Retinal pigment epithelial cell (primary cell): ENCODE data around the gene KIAA0513.

ENCODE experiments used
- DNase-seq: peaks from one replicate; pipeline ENCODE4 v3.0.0-alpha.2; 2010; ENCODE audit warnings: low read depth
- H3K4me3 ChIP-seq: 2 replicates; pipeline ENCODE4 v1.5.1; 2011; ENCODE audit warnings: mild to moderate bottlenecking, low read length, control low read depth, moderate library complexity
- TF ChIP-seq, protein P1 (sequence below): conservative IDR thresholded peaks from 2 replicates; pipeline ENCODE4 v1.5.1; 2011; ENCODE audit warnings: low read depth, low read length, control low read depth, inconsistent platforms

Gene KIAA0513

DNA sequence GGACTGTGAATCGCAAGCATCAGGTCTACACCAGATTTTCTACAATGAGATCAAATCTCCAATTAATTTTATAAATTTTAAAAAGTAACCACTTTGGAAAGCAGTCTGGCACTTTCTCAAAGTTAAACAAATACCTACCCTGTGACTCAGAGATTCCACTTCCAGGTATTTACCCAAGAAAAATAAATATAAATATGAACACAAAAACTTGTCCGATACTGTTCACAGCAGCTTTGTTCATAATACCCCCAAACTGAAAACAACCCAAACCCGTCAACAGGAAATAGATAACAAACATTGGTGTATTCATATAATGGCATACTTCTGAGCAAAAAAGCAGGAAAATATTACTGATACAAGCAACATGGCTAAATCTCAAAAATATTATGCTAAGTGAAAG, 28.4 kb upstream of the KIAA0513 start:
- DNase-seq = no peak
- TF ChIP-seq, protein P1, sequence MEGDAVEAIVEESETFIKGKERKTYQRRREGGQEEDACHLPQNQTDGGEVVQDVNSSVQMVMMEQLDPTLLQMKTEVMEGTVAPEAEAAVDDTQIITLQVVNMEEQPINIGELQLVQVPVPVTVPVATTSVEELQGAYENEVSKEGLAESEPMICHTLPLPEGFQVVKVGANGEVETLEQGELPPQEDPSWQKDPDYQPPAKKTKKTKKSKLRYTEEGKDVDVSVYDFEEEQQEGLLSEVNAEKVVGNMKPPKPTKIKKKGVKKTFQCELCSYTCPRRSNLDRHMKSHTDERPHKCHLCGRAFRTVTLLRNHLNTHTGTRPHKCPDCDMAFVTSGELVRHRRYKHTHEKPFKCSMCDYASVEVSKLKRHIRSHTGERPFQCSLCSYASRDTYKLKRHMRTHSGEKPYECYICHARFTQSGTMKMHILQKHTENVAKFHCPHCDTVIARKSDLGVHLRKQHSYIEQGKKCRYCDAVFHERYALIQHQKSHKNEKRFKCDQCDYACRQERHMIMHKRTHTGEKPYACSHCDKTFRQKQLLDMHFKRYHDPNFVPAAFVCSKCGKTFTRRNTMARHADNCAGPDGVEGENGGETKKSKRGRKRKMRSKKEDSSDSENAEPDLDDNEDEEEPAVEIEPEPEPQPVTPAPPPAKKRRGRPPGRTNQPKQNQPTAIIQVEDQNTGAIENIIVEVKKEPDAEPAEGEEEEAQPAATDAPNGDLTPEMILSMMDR = no peak
- H3K4me3 ChIP-seq = no peak overlapping the region

- no peak for DNase-seq
- TF ChIP-seq, protein P1 = no peak
These were observed 27.6 kb upstream of the KIAA0513 start for GRCh38 chr16:84999857-85000480.

GRCh38 chr16:85002099-85002541, 25.5 kb upstream of the KIAA0513 start:
- H3K4me3 ChIP-seq = no peak overlapping the region
- TF ChIP-seq, protein P1 = no peak
- DNase-seq = no peak

More at GRCh38 chr16:84999857-85000480, 27.6 kb upstream of the KIAA0513 start:
- no peak overlapping the region for H3K4me3 ChIP-seq

GRCh38 chr16:85002608-85003007, 25.0 kb upstream of the KIAA0513 start:
- H3K4me3 ChIP-seq = no peak overlapping the region
- no peak for DNase-seq
- TF ChIP-seq, protein P1 = no peak

DNA sequence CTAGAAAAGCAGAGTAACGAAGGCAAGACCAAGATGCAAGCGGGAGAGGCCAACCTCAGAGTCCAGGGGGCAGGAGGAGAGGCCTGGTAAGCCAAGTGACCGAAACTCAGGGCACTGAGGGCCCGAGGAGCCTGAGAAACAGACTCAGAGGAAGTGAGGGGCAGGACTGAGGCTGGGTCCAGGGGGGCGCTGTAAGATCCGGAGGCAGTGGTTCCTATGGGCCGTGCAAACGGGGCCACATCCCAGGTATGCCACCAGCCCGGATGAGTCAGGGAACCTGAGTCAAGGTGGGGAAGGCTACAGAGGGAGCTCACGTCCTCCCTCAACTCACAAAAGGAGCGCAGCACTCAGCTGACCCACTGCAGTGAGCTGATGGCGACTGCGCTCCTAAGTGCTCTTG, 24.5 kb upstream of the KIAA0513 start:
- no peak for DNase-seq
- no peak overlapping the region for H3K4me3 ChIP-seq
- TF ChIP-seq, protein P1 = no peak

- no peak for DNase-seq
- TF ChIP-seq, protein P1 = no peak
- no peak overlapping the region for H3K4me3 ChIP-seq
These were observed 23.6 kb upstream of the KIAA0513 start for GRCh38 chr16:85003725-85004586.
